ENCODE results near the gene CCNI2.
A peak's percentile ranks its signal among the peaks of the same experiment; 100 is the strongest.

Gene CCNI2

DNA sequence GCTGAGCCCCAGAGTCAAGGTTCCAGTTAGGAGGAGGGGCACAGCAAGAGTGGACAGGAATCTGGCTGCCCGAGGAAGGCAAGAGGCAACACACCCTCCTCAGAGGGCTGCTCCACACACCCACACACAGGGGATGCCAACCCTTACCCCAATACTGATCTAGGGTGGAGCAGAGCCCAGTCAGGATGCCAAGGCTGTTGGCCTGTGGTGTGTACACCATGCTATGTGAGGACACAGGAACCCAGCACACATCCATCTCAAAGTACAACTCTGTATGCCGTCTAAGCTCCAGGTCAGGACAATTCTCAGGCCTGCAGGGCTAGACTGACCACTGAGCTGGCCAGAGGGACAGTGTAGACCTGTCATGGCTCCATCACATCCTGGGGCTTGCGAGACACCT lies 27.2 kb downstream of the CCNI2 start:
- Mint-ChIP-seq H3K4me1 (peaks cover 42% of the 10 kb centered on the region), H3K27ac (peak overlapping the region in 1 of 3 experiments; percentile 87), H3K4me3 (peak overlapping the region; percentile 69 to 92 (median 85))

DNA sequence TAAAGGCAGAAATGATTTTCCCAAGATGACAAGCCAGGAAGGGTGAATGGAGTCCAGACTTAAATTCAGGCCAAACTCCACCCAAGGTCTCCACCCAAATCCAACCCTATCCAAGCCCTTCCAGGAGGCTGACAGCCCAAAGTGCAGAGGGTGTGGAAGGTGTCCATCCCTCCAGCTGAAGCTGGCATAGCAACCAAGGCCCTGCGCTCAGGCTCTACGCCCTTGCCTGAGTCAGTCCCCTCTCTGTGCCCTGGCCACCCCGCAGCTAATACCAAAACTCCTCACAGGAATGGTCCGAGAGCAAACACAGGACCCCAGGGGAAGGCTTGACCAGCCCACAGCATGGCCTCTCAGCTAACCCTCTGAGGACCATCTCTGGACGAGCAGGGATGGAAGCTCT lies 27.7 kb downstream of the CCNI2 start:
- TF ChIP-seq, protein P1, sequence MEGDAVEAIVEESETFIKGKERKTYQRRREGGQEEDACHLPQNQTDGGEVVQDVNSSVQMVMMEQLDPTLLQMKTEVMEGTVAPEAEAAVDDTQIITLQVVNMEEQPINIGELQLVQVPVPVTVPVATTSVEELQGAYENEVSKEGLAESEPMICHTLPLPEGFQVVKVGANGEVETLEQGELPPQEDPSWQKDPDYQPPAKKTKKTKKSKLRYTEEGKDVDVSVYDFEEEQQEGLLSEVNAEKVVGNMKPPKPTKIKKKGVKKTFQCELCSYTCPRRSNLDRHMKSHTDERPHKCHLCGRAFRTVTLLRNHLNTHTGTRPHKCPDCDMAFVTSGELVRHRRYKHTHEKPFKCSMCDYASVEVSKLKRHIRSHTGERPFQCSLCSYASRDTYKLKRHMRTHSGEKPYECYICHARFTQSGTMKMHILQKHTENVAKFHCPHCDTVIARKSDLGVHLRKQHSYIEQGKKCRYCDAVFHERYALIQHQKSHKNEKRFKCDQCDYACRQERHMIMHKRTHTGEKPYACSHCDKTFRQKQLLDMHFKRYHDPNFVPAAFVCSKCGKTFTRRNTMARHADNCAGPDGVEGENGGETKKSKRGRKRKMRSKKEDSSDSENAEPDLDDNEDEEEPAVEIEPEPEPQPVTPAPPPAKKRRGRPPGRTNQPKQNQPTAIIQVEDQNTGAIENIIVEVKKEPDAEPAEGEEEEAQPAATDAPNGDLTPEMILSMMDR (IDR thresholded peaks at IDR 0.05; ENCODE audit: unreplicated experiment in 3 of 3) = no peak
- H3K4me3 Mint-ChIP-seq = peak overlapping the region; percentile 85 to 92 (median 92)

More for the DNA sequence above, 27.2 kb downstream of the CCNI2 start:
- no peaks in the 10 kb centered on the region for H3K36me3 Mint-ChIP-seq (ENCODE audit: low read depth)
- no peaks in the 10 kb centered on the region for H3K9me3 Mint-ChIP-seq
- peaks cover 7% of the 10 kb centered on the region for H3K27me3 Mint-ChIP-seq (ENCODE audit: low read depth)
- TF ChIP-seq, protein P1 (IDR thresholded peaks at IDR 0.05; ENCODE audit: unreplicated experiment in 3 of 3) = no peak

DNA sequence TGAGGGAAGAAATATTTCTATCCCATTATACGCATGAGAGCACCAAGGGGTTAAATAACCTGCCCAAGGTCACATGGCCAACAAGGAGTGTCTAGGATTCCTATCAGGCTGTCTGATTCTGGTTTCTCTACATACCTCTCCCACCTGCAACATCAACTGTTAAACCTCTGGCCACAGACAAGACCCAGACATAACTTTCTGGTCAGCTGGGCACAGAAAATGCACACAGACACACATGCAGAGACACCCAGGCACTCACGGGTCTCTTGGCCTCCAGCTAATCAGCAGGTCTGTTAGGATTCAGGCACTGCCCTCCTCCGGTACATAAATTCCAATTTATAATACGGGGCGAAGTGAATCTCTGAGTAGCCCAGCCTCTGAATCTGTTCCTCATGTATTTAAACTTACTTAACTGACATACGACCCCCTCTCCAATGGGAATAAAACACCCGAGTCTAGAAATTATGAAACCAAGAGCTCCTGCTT lies 28.3 kb downstream of the CCNI2 start:
- Mint-ChIP-seq H3K9me3 (no peaks in the 10 kb centered on the region), H3K4me3 (peak overlapping the region; percentile 85 to 92 (median 92)), H3K4me1 (peaks cover 42% of the 10 kb centered on the region), H3K27ac (peak overlapping the region; percentile 75 to 87 (median 77)), H3K36me3 (ENCODE audit: low read depth) (no peaks in the 10 kb centered on the region), H3K27me3 (ENCODE audit: low read depth) (peaks cover 7% of the 10 kb centered on the region)
- TF ChIP-seq, protein P1 (IDR thresholded peaks at IDR 0.05; ENCODE audit: unreplicated experiment in 3 of 3) = no peak

More for the DNA sequence above, 27.7 kb downstream of the CCNI2 start:
- peaks cover 7% of the 10 kb centered on the region for H3K27me3 Mint-ChIP-seq (ENCODE audit: low read depth)
- peak overlapping the region; percentile 75 to 87 (median 77) for H3K27ac Mint-ChIP-seq
- H3K4me1 Mint-ChIP-seq = peaks cover 42% of the 10 kb centered on the region
- H3K36me3 Mint-ChIP-seq (ENCODE audit: low read depth) = no peaks in the 10 kb centered on the region
- H3K9me3 Mint-ChIP-seq = no peaks in the 10 kb centered on the region

DNA sequence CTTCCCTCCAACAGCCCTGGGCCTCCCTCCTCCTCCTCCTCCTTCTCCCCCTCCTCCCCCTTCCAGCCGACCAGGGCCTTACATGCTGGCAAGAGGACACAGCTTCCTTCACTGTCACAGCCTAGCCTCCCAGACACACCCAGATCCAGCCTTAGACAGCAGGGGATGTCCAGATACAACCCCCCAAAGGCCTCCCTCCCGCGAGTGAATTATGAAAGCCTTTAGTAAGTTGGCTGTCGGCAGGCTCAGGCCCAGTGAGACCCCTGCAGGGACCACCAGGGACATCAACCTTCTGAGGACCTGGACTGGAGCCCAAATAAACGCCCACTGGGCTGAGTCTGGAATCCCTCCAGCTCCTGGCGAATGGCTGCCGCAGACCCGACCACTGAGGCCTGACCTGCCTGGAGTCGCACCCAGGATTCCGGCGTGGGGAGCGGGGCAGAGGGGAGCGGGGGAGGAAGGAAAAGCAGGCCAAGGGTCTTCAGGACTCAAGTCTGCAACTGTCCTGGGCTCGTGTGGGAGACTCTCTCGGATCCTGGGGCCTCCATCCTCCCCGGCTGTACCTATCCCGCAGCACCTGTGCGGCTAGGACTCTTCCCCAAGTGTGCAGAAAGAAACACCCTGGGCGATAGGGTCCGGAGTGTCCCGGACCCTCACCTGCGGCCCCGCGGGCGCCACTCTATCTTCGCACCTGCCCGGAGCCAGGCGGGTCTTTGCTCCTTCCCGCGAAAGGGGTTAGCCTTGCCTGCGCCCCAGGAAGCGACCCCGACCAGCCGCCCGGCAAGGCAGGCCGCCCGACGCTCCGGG lies 29.1 kb downstream of the CCNI2 start:
- Mint-ChIP-seq H3K4me1 (peaks cover 36% of the 10 kb centered on the region), H3K9me3 (no peaks in the 10 kb centered on the region), H3K4me3 (peak overlapping the region; percentile 85 to 92 (median 92)), H3K27ac (peak overlapping the region; percentile 75 to 87 (median 77)), H3K36me3 (ENCODE audit: low read depth) (no peaks in the 10 kb centered on the region), H3K27me3 (ENCODE audit: low read depth) (peaks cover 12% of the 10 kb centered on the region)
- TF ChIP-seq, protein P1 (IDR thresholded peaks at IDR 0.05; ENCODE audit: unreplicated experiment in 3 of 3) = no peak

DNA sequence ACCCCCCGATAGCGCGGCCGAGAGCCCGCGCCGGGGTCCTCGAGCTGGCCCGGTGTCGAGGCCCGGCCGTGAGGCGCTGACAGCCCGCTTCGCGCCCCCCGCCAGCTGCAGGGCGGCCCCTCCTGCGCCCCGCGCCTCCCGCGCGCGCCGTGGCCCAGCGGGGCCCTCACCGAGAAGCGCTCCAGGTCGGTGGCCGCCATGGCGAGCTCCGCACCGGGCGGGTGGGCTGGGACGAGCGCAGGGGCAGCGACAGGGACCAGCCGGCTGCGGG lies 29.6 kb downstream of the CCNI2 start:
- H3K4me1 Mint-ChIP-seq = peaks cover 33% of the 10 kb centered on the region
- no peaks in the 10 kb centered on the region for H3K9me3 Mint-ChIP-seq
- H3K36me3 Mint-ChIP-seq (ENCODE audit: low read depth) = no peaks in the 10 kb centered on the region
- TF ChIP-seq, protein P1 (IDR thresholded peaks at IDR 0.05; ENCODE audit: unreplicated experiment in 3 of 3) = no peak
- no peak overlapping the region for H3K4me3 Mint-ChIP-seq
- no peak overlapping the region for H3K27ac Mint-ChIP-seq
- H3K27me3 Mint-ChIP-seq (ENCODE audit: low read depth) = peaks cover 17% of the 10 kb centered on the region

All from nephron (organoid).